DOHH2 (cell line): ENCODE data around the gene NEUROG1.

Experiments
- H3F3A ChIP-seq: fragments of 200-600 bp; sonication (generic), shearing (Covaris generic); 2 replicates; pipeline ENCODE4 v1.6.0; 2016; ENCODE audit warnings: antibody characterized with exemption, mild to moderate bottlenecking; ENCODE audit not compliant: control insufficient read depth, insufficient read depth
- H3K27ac ChIP-seq: fragments of 200-600 bp; sonication (generic); 2 replicates; pipeline ENCODE4 v1.5.1; 2014; ENCODE audit warnings: low read depth, mild to moderate bottlenecking, low read length, moderate library complexity
- H3K27me3 ChIP-seq: fragments of 200-600 bp; sonication (generic); 2 replicates; pipeline ENCODE4 v1.6.1; 2014; ENCODE audit warnings: mild to moderate bottlenecking, low read length, mixed read lengths; ENCODE audit not compliant: control insufficient read depth
- H3K36me3 ChIP-seq: fragments of 200-600 bp; sonication (generic); 2 replicates; pipeline ENCODE4 v1.6.1; 2014; ENCODE audit warnings: mild to moderate bottlenecking, low read length, moderate library complexity, mixed read lengths; ENCODE audit not compliant: control insufficient read depth
- H3K4me1 ChIP-seq: fragments of 200-600 bp; sonication (generic); 2 replicates; pipeline ENCODE4 v1.6.1; 2014; ENCODE audit warnings: mild to moderate bottlenecking, low read length, mixed read lengths; ENCODE audit not compliant: control insufficient read depth
- H3K4me2 ChIP-seq: fragments of 200-600 bp; sonication (generic); 2 replicates; pipeline ENCODE4 v1.6.0; 2014; ENCODE audit warnings: mild to moderate bottlenecking, low read length, moderate library complexity
- H3K4me3 ChIP-seq: fragments of 200-600 bp; sonication (generic); 2 replicates; pipeline ENCODE4 v1.5.1; 2014; ENCODE audit warnings: mild to moderate bottlenecking, low read length, mixed read lengths
- H3K79me2 ChIP-seq: fragments of 200-600 bp; sonication (generic); 2 replicates; pipeline ENCODE4 v1.6.1; 2014; ENCODE audit warnings: mild to moderate bottlenecking, low read length, mixed read lengths; ENCODE audit not compliant: control insufficient read depth
- H3K9me2 ChIP-seq: fragments of 200-600 bp; sonication (generic); replicated peaks from 2 replicates; pipeline ENCODE4 v1.6.1; 2014; ENCODE audit warnings: mild to moderate bottlenecking, low read length, mixed read lengths; ENCODE audit not compliant: control insufficient read depth
- H3K9me3 ChIP-seq: fragments of 200-600 bp; sonication (generic); 2 replicates; pipeline ENCODE4 v1.6.1; 2014; ENCODE audit warnings: antibody characterized with exemption, low read length, mixed read lengths; ENCODE audit not compliant: control insufficient read depth, insufficient read depth
- H4K20me1 ChIP-seq: fragments of 200-600 bp; sonication (generic); 2 replicates; pipeline ENCODE4 v1.6.0; 2014; ENCODE audit warnings: low read depth, mild to moderate bottlenecking, antibody characterized with exemption, low read length, moderate library complexity; ENCODE audit not compliant: control insufficient read depth, insufficient read depth
- EZH2phosphoT487 ChIP-seq: fragments of 200-600 bp; sonication (generic); IDR thresholded peaks from 2 replicates; pipeline ENCODE4 v1.6.1; 2017; ENCODE audit warnings: borderline replicate concordance, mild to moderate bottlenecking, antibody characterized with exemption, low read length, moderate library complexity, mixed read lengths
- TF ChIP-seq, protein P1 (sequence below): fragments of 200-600 bp; sonication (generic); IDR thresholded peaks from one replicate; pipeline ENCODE4 v1.5.1; 2014; ENCODE audit warnings: antibody characterized with exemption, mild to moderate bottlenecking, low read depth, low read length; ENCODE audit not compliant: poor library complexity, severe bottlenecking

The NEUROG1 gene

DNA sequence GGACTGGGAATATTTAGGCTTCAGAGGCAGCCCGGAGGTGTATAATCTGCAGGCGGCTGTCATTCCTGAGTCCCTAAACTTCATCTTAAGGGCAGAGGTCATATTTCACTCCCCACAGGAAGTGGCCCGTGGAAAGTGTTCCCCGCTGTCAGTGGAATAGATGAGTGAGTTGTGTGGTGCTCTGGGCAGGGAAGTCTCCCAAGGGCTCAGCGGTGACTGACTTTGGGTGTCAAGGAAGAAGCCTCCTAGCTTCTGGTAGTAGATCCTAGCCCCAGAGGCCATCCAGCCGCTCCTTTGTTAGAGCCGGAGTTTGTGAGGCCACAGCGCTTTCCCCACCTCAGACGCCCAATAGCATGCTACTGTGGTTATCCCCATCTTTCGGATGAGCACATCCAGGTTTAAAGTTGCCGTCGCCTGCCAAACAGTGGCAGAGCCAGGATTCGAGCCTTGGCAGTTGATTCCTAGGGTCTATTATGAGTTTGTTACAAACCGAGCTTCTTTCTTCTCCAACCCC is 44.7 kb downstream of the NEUROG1 start:
- peaks cover 69% of the 10 kb centered on the region for H3K27me3 ChIP-seq

DNA sequence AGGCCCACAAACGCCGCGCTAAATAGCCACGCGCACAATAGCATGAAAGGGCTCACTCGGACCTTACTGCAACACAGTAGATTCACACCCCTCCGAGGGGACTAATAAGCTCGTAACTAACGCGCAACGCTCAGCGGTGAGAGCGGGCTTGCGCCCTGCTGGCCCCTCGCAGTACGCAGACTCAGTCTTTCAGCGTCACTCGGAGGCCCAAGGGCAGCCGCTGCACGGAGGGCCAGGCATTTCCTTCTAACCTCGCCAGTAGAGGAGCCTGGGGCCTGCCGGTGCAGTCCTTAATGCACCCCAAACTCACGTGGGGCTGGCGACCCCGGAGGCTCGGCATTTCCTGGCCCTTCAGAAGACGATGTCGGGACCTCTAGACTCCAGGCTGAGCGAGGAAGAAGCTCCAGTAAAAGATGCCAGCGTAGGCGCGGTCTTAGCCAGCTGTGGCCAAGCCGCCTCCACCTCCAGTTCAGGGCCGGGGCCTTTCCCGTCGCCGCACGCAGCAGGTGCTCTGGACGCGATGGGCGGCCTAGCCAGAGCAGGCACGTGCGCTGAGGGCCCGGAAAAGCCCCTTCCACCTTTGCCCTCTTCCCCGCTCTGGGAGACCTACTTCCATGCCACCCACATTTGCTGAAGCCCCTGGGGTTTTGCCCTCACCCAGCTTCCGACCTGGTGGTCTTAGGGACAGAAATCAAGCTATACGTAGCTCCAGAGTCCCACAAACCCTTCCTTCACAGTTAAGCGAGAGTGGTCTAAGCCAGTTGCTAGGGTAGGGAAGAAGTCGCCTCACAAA is 45.3 kb downstream of the NEUROG1 start:
- no peaks in the 10 kb centered on the region for H4K20me1 ChIP-seq
- H3K4me1 ChIP-seq = no peaks in the 10 kb centered on the region
- H3K27me3 ChIP-seq = peaks cover 68% of the 10 kb centered on the region
- H3K9me3 ChIP-seq = no peaks in the 10 kb centered on the region
- H3K9me2 ChIP-seq = no peaks in the 10 kb centered on the region
- no peak overlapping the region for H3K4me3 ChIP-seq
- no peak overlapping the region for H3K27ac ChIP-seq
- no peaks in the 10 kb centered on the region for H3K36me3 ChIP-seq
- H3K79me2 ChIP-seq = no peaks in the 10 kb centered on the region
- H3F3A ChIP-seq = no peaks in the 10 kb centered on the region
- TF ChIP-seq EZH2phosphoT487 = no peak
- TF ChIP-seq, protein P1, sequence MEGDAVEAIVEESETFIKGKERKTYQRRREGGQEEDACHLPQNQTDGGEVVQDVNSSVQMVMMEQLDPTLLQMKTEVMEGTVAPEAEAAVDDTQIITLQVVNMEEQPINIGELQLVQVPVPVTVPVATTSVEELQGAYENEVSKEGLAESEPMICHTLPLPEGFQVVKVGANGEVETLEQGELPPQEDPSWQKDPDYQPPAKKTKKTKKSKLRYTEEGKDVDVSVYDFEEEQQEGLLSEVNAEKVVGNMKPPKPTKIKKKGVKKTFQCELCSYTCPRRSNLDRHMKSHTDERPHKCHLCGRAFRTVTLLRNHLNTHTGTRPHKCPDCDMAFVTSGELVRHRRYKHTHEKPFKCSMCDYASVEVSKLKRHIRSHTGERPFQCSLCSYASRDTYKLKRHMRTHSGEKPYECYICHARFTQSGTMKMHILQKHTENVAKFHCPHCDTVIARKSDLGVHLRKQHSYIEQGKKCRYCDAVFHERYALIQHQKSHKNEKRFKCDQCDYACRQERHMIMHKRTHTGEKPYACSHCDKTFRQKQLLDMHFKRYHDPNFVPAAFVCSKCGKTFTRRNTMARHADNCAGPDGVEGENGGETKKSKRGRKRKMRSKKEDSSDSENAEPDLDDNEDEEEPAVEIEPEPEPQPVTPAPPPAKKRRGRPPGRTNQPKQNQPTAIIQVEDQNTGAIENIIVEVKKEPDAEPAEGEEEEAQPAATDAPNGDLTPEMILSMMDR = no peak
- H3K4me2 ChIP-seq = no peak overlapping the region

More for the DNA sequence above, 44.7 kb downstream of the NEUROG1 start:
- H4K20me1 ChIP-seq = no peaks in the 10 kb centered on the region
- no peak overlapping the region for H3K27ac ChIP-seq
- TF ChIP-seq, protein P1 = no peak
- TF ChIP-seq EZH2phosphoT487 = no peak
- H3F3A ChIP-seq = no peaks in the 10 kb centered on the region
- H3K9me3 ChIP-seq = no peaks in the 10 kb centered on the region
- no peaks in the 10 kb centered on the region for H3K79me2 ChIP-seq
- no peak overlapping the region for H3K4me2 ChIP-seq
- H3K4me3 ChIP-seq = no peak overlapping the region
- no peaks in the 10 kb centered on the region for H3K4me1 ChIP-seq
- H3K9me2 ChIP-seq = no peaks in the 10 kb centered on the region
- H3K36me3 ChIP-seq = no peaks in the 10 kb centered on the region

DNA sequence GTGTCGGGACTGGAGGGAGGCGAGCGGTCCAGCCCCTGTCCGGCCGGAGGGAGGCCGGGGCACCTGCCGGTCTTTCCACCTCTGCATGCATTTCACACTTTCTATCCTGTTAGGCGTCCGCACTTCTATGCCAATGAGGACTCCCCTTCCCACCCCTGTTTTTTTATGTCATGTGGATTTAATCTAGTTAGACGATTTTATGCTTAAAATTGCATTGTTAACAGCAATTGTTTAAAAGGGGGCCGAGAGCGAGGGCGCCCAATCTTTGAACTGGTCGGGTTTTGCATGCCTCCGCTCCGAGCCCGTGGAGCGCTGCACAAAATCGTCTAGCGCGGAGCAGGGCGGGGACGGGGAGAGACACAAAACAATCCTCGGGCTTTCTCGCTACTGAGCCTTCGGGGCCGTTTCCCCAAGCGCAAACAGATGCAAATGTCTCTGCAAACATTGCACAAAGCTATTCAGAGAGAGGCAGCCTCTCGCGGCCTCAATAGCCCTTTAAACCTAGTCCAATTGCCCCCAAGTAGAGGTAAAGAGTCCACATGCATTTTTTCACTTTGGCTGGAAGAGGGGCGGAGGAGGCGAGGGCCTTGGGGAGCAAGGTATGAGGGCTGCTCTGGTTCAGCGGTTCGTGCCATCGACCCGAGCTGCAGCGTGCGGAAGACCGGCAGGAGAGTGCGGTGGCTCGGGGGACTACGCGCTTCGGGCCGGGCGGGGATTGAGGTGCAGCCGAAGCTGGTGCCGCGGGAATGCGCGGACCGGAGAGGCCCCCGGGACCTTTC is 46.1 kb downstream of the NEUROG1 start:
- Histone ChIP-seq H4K20me1 (no peaks in the 10 kb centered on the region), H3K36me3 (no peaks in the 10 kb centered on the region), H3K79me2 (no peaks in the 10 kb centered on the region), H3K4me1 (no peaks in the 10 kb centered on the region), H3K9me3 (no peaks in the 10 kb centered on the region), H3K27ac (no peak overlapping the region), H3K4me2 (no peak overlapping the region), H3F3A (no peaks in the 10 kb centered on the region), H3K4me3 (no peak overlapping the region), H3K9me2 (no peaks in the 10 kb centered on the region), H3K27me3 (peaks cover 63% of the 10 kb centered on the region)
- no peak for TF ChIP-seq EZH2phosphoT487
- TF ChIP-seq, protein P1 = no peak
